Left ventricle myocardium inferior (tissue), 1 donor: ENCODE results near the gene VILL. TPM values are rescaled to one million over a fixed set of nuclear protein-coding genes. Genes with fewer than 3 reads are reported as not detected.
A peak's percentile ranks its signal among the peaks of the same experiment; 100 is the strongest.

Source experiments
- DNase-seq: peaks from one replicate; pipeline ENCODE4 v3.0.0-alpha.2; 2020
- H3K27ac ChIP-seq: fragments of 200-600 bp; replicated peaks from 2 replicates; pipeline ENCODE4 v1.8.0; 2021
- H3K27me3 ChIP-seq: fragments of 200-600 bp; 2 replicates; pipeline ENCODE4 v1.8.0; 2021; ENCODE audit warnings: low read depth
- H3K36me3 ChIP-seq: fragments of 200-600 bp; 2 replicates; pipeline ENCODE4 v1.8.0; 2021
- H3K4me1 ChIP-seq: fragments of 200-600 bp; 2 replicates; pipeline ENCODE4 v1.8.0; 2021
- H3K4me3 ChIP-seq: fragments of 200-600 bp; 2 replicates; pipeline ENCODE4 v1.8.0; 2021; ENCODE audit warnings: mild to moderate bottlenecking, moderate library complexity
- H3K9me3 ChIP-seq: fragments of 200-600 bp; replicated peaks from 2 replicates; pipeline ENCODE4 v1.8.0; 2021
- CTCF ChIP-seq: fragments of 200-600 bp; IDR thresholded peaks from 2 replicates; pipeline ENCODE4 v1.8.0; 2021; ENCODE audit warnings: antibody characterized with exemption, mild to moderate bottlenecking, borderline replicate concordance
- intact Hi-C: fragments of 100-400 bp; cut with micrococcal nuclease; formaldehyde crosslinking; loops from one replicate; pipeline ENCODE4 v1.11.0; 2022
- total RNA-seq: library from RNA; stranded (reverse); fragmentation: NEBNext Ultra II Directional; extraction: Animal tissue kit (Norgen Biotek cat#: 25700); gene quantifications from one replicate; pipeline ENCODE4 v1.2.1, GENCODE V29; 2021
- donor health status: DM: no; HTN: yes; CAD: no; lungs with severe emphysema.

The VILL gene
- total RNA-seq, 1 donor from 2014 or later, result 3.6 TPM

- DNase-seq, result no peak
Observed at GRCh38 chr3:37995652-37996641, 5.4 kb downstream of the VILL start.

GRCh38 chr3:37996785-37997301 is 6.3 kb downstream of the VILL start:
- Histone ChIP-seq H3K4me1 (peaks cover 42% of the 10 kb centered on the region), H3K27ac (no peak overlapping the region), H3K4me3 (no peak overlapping the region), H3K27me3 (no peaks in the 10 kb centered on the region), H3K36me3 (no peaks in the 10 kb centered on the region), H3K9me3 (no peaks in the 10 kb centered on the region)
- peak; percentile 58 for DNase-seq
- peak; percentile 88 for TF ChIP-seq CTCF
- intact Hi-C loops, result no loop called here

More at GRCh38 chr3:37995652-37996641, 5.4 kb downstream of the VILL start:
- TF ChIP-seq CTCF, result no peak
- Histone ChIP-seq H3K4me1 (peaks cover 38% of the 10 kb centered on the region), H3K27me3 (no peaks in the 10 kb centered on the region), H3K9me3 (no peaks in the 10 kb centered on the region), H3K27ac (no peak overlapping the region), H3K36me3 (no peaks in the 10 kb centered on the region), H3K4me3 (no peak overlapping the region)
- intact Hi-C loops, result no loop called here

GRCh38 chr3:37997342-37997741 is 6.8 kb downstream of the VILL start:
- H3K36me3 ChIP-seq, result no peaks in the 10 kb centered on the region
- DNase-seq, result no peak
- peaks cover 42% of the 10 kb centered on the region for H3K4me1 ChIP-seq
- no peak overlapping the region for H3K4me3 ChIP-seq
- H3K9me3 ChIP-seq, result no peaks in the 10 kb centered on the region
- intact Hi-C loops, result no loop called here
- H3K27me3 ChIP-seq, result no peaks in the 10 kb centered on the region
- TF ChIP-seq CTCF, result no peak
- no peak overlapping the region for H3K27ac ChIP-seq

- peak overlapping the region; percentile 69 for H3K4me3 ChIP-seq
- no peak for DNase-seq
- peaks cover 44% of the 10 kb centered on the region for H3K4me1 ChIP-seq
- H3K36me3 ChIP-seq, result no peaks in the 10 kb centered on the region
- H3K27me3 ChIP-seq, result no peaks in the 10 kb centered on the region
- TF ChIP-seq CTCF, result no peak
- intact Hi-C loops, result no loop called here
- H3K27ac ChIP-seq, result peak overlapping the region; percentile 93
- no peaks in the 10 kb centered on the region for H3K9me3 ChIP-seq
Observed at GRCh38 chr3:37997791-37998370, 7.3 kb downstream of the VILL start.

GRCh38 chr3:37999836-38000235 is 9.2 kb downstream of the VILL start:
- no peak for DNase-seq
- no peaks in the 10 kb centered on the region for H3K36me3 ChIP-seq
- TF ChIP-seq CTCF, result no peak
- no peak overlapping the region for H3K27ac ChIP-seq
- H3K4me1 ChIP-seq, result peaks cover 43% of the 10 kb centered on the region
- intact Hi-C loops, result no loop called here
- no peaks in the 10 kb centered on the region for H3K9me3 ChIP-seq
- no peaks in the 10 kb centered on the region for H3K27me3 ChIP-seq
- no peak overlapping the region for H3K4me3 ChIP-seq
